ENCODE data around the gene ATAD2B. TPM values are rescaled to one million over a fixed set of nuclear protein-coding genes. Genes with fewer than 3 reads are reported as not detected.
"Not testable (repeated sequence)": the region's sequence is repeated elsewhere in the genome, so short reads cannot be mapped to it uniquely, and the experiment has no call there.

The ATAD2B gene
- total RNA-seq, result 22.9 and 36.1 TPM in 2 replicates
- polyA plus RNA-seq (2012), result 3.2 TPM

- peak; percentile 97 for DNase-seq (ENCODE audit: low read depth)
Measured at GRCh38 chr2:23926750-23927571, at the start of gene ATAD2B. Gene ATAD2B (minus strand): TSS chr2:23927123. CDS start chr2:23926770, 353 bp downstream.

GRCh38 chr2:23967846-23968245 lies 40.9 kb upstream of the ATAD2B start:
- DNase-seq (ENCODE audit: low read depth), result no peak

- DNase-seq (ENCODE audit: low read depth), result peak; percentile 30
Measured at GRCh38 chr2:23954325-23955014, 27.5 kb upstream of the ATAD2B start.

- no peak for DNase-seq (ENCODE audit: low read depth)
Measured at GRCh38 chr2:23953625-23954024, 26.7 kb upstream of the ATAD2B start.

GRCh38 chr2:23952558-23952957 lies 25.6 kb upstream of the ATAD2B start:
- not testable (repeated sequence) for DNase-seq (ENCODE audit: low read depth)

GRCh38 chr2:23947350-23947749 lies 20.4 kb upstream of the ATAD2B start:
- DNase-seq (ENCODE audit: low read depth), result peak; percentile 10

- DNase-seq (ENCODE audit: low read depth), result no peak
Measured at GRCh38 chr2:23944976-23945375, 18.1 kb upstream of the ATAD2B start.

- peak; percentile 62 for DNase-seq (ENCODE audit: low read depth)
Measured at GRCh38 chr2:23944527-23944926, 17.6 kb upstream of the ATAD2B start.

GRCh38 chr2:23943666-23944065 lies 16.7 kb upstream of the ATAD2B start:
- no peak for DNase-seq (ENCODE audit: low read depth)

GRCh38 chr2:23941644-23942043 lies 14.7 kb upstream of the ATAD2B start:
- DNase-seq (ENCODE audit: low read depth), result no peak

- DNase-seq (ENCODE audit: low read depth), result peak; percentile 47
Measured at GRCh38 chr2:23940718-23941620, 14.0 kb upstream of the ATAD2B start.

- DNase-seq (ENCODE audit: low read depth), result peak; percentile 83
Measured at GRCh38 chr2:23939987-23940717, 13.2 kb upstream of the ATAD2B start, which contains the start of gene UBXN2A. Gene UBXN2A (plus strand): TSS chr2:23940463. CDS start chr2:23958315, 17,852 bp downstream.

- no peak for DNase-seq (ENCODE audit: low read depth)
Measured at GRCh38 chr2:23934259-23934658, 7.3 kb upstream of the ATAD2B start.

- peak; percentile 52 for DNase-seq (ENCODE audit: low read depth)
Measured at GRCh38 chr2:23926290-23926749, 603 bp downstream of the ATAD2B start.

GRCh38 chr2:23925702-23926289 lies 1.1 kb downstream of the ATAD2B start:
- peak; percentile 76 for DNase-seq (ENCODE audit: low read depth)

- peak; percentile 8 for DNase-seq (ENCODE audit: low read depth)
Measured at GRCh38 chr2:23924589-23925359, 2.1 kb downstream of the ATAD2B start.

- DNase-seq (ENCODE audit: low read depth), result no peak
Measured at GRCh38 chr2:23918837-23919489, 8.0 kb downstream of the ATAD2B start.

GRCh38 chr2:23916727-23917405 lies 10.1 kb downstream of the ATAD2B start:
- DNase-seq (ENCODE audit: low read depth), result no peak

All from myocyte (in vitro differentiated cells).